HG02938 (cell line): ENCODE measurements around the gene MRPL44.
"Not testable (repeated sequence)": the region's sequence is repeated elsewhere in the genome, so short reads cannot be mapped to it uniquely, and the experiment has no call there.

Experiments
- ATAC-seq: cut with Tn5 transposase; IDR thresholded peaks from one replicate; pipeline ENCODE4 v1.9.1; 2021; ENCODE audit warnings: mild to moderate bottlenecking, moderate library complexity; ENCODE audit not compliant: unreplicated experiment

Gene MRPL44

GRCh38 chr2:224000662-224001061, 43.4 kb downstream of the MRPL44 start:
- not testable (repeated sequence) for ATAC-seq

GRCh38 chr2:224004105-224004695, 46.9 kb downstream of the MRPL44 start:
- ATAC-seq = no peak

- no peak for ATAC-seq
These were observed 51.5 kb downstream of the MRPL44 start for GRCh38 chr2:224008702-224009261.

GRCh38 chr2:224009605-224010315, 52.5 kb downstream of the MRPL44 start:
- ATAC-seq = no peak

DNA sequence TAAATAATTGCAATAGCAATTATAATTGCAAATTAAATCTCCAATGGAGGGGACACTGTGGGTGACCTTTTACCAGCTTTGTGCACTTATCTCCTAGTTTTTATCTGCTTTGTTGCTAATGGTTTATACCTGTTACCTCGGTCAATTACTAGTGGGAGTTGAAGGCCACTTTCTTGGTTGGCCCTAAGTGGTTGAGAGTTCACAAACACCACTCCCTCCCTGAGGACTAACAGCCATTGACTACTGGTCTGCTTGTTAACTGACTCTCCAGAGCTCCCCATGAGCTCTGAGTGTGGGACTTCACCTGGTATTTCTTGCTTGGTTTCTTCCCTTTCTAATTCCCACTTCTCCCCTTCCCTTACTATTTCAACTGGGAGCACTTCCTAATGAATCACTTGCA, 54.6 kb downstream of the MRPL44 start:
- no peak for ATAC-seq

GRCh38 chr2:224014336-224014735, 57.1 kb downstream of the MRPL44 start:
- ATAC-seq = no peak

- ATAC-seq = no peak
These were observed 59.7 kb downstream of the MRPL44 start for GRCh38 chr2:224016963-224017362.
